NB4 (cell line): Measurements from ENCODE around the gene SFMBT1.

Source experiments
- DNase-seq: peaks from one replicate; pipeline ENCODE4 v3.0.0; 2010; ENCODE audit warnings: low read depth
- H3K4me3 ChIP-seq: one replicate; pipeline ENCODE4 v1.5.1; 2011; ENCODE audit warnings: mild to moderate bottlenecking, low read depth, low read length, moderate library complexity
- MYC ChIP-seq: IDR thresholded peaks from 2 replicates; pipeline ENCODE4 v1.6.1; 2011; ENCODE audit warnings: low read depth, low read length
- POLR2A ChIP-seq: IDR thresholded peaks from 2 replicates; pipeline ENCODE4 v1.6.1; 2011; ENCODE audit warnings: mild to moderate bottlenecking; ENCODE audit not compliant: insufficient read length; ENCODE audit errors: extremely low read depth
- TF ChIP-seq, protein P1 (sequence below): IDR thresholded peaks from 2 replicates; pipeline ENCODE4 v1.6.1; 2011; ENCODE audit warnings: low read depth, low read length
- TF ChIP-seq, protein P2 (sequence below): IDR thresholded peaks from one replicate; pipeline ENCODE4 v1.5.1; 2012; ENCODE audit warnings: low read depth, low read length

SFMBT1 gene

DNA sequence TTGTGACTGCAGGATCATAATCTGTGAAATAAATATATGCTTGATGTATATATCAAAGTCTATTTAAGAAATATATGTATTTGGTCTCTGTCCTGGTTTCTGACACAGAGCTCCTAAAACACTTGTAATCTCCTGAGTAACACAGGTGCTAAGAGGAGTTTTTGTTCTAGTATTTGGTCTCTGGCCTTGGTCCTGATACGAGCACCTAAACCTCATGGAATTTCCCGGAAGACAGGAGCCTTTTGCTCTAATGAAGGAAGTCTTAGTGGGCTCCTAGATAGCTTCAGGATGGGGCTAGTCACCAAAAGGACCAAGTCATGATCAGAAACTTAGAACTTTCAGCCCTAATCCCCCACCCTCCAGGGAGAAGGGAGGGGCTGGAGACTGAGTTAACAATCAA, 191.9 kb downstream of the SFMBT1 start:
- TF ChIP-seq, protein P1, sequence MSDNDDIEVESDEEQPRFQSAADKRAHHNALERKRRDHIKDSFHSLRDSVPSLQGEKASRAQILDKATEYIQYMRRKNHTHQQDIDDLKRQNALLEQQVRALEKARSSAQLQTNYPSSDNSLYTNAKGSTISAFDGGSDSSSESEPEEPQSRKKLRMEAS: no peak
- TF ChIP-seq POLR2A (no peak), MYC (no peak)
- TF ChIP-seq, protein P2, sequence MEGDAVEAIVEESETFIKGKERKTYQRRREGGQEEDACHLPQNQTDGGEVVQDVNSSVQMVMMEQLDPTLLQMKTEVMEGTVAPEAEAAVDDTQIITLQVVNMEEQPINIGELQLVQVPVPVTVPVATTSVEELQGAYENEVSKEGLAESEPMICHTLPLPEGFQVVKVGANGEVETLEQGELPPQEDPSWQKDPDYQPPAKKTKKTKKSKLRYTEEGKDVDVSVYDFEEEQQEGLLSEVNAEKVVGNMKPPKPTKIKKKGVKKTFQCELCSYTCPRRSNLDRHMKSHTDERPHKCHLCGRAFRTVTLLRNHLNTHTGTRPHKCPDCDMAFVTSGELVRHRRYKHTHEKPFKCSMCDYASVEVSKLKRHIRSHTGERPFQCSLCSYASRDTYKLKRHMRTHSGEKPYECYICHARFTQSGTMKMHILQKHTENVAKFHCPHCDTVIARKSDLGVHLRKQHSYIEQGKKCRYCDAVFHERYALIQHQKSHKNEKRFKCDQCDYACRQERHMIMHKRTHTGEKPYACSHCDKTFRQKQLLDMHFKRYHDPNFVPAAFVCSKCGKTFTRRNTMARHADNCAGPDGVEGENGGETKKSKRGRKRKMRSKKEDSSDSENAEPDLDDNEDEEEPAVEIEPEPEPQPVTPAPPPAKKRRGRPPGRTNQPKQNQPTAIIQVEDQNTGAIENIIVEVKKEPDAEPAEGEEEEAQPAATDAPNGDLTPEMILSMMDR: no peak
- no peak for DNase-seq
- H3K4me3 ChIP-seq: no peak overlapping the region
